Esophagus squamous epithelium (tissue), 4 donors: ENCODE results near the gene SEPTIN10.

Source experiments
- CTCF ChIP-seq, 6 experiments: fragments of 450-650 bp in 4 of 6; fragments of 200-600 bp in 2 of 6; sonication (generic) in 2 of 6; IDR thresholded peaks; one replicate each; pipeline ENCODE4 v1.5.1; 2016 to 2019; ENCODE audit warnings: antibody characterized with exemption in 6 of 6, mild to moderate bottlenecking in 4 of 6, moderate library complexity in 4 of 6
- POLR2A ChIP-seq, 4 donors: fragments of 450-650 bp; IDR thresholded peaks; one replicate each; pipeline ENCODE4 v1.6.1; 2017; ENCODE audit warnings: antibody characterized with exemption in 4 of 4, mild to moderate bottlenecking in 4 of 4, moderate library complexity in 3 of 4

- no peak for TF ChIP-seq POLR2A (IDR thresholded peaks at IDR 0.05)
- TF ChIP-seq CTCF (IDR thresholded peaks at IDR 0.05): no peak
These were observed 64.7 kb downstream of the SEPTIN10 start for GRCh38 chr2:109549016-109549590.
